ENCODE data around the gene UBC.
A peak's percentile ranks its signal among the peaks of the same experiment; 100 is the strongest.

The UBC gene

DNA sequence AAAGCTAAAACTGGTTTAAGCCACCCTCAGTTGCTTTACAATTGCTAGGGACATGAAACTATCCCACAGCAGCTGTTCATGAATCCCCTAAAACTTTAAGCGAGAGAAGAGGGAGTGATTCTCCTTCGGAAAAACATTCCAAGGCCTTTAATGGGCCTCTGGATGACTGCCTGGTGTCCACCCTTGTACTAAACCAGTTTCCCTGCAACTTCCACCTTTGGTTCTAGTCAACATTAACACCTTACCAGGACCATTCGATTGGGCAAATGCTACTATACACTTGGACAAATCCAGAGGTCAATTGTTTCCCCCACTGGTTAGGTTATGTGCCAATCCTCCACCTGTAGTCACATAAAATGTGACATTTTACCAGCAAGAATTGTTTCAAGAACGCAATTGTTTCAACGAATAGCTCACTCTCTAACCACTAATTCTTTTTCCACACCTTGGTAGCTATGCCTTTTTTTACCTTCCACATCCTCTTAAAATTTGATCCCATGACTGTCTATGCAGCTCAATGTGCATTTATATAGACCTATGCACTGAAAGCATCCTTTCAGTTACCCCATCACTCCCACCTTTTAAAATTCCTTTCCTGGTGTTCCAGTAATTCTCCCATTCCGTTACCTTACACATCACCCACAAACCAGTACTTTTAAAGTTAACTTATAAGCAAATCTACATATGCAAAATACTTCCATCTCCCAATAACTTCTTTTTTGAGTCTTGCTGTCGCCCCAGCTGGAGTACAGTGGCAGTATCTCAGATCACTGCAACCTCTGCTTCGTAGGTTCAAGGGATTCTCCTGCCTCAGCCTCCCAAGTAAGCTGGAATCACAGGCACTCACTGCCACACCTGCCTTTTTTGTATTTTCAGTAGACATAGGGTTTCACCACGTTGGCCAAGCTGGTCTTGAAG is 3.6 kb downstream of the UBC start (continued):
- TF ChIP-seq, protein P1, sequence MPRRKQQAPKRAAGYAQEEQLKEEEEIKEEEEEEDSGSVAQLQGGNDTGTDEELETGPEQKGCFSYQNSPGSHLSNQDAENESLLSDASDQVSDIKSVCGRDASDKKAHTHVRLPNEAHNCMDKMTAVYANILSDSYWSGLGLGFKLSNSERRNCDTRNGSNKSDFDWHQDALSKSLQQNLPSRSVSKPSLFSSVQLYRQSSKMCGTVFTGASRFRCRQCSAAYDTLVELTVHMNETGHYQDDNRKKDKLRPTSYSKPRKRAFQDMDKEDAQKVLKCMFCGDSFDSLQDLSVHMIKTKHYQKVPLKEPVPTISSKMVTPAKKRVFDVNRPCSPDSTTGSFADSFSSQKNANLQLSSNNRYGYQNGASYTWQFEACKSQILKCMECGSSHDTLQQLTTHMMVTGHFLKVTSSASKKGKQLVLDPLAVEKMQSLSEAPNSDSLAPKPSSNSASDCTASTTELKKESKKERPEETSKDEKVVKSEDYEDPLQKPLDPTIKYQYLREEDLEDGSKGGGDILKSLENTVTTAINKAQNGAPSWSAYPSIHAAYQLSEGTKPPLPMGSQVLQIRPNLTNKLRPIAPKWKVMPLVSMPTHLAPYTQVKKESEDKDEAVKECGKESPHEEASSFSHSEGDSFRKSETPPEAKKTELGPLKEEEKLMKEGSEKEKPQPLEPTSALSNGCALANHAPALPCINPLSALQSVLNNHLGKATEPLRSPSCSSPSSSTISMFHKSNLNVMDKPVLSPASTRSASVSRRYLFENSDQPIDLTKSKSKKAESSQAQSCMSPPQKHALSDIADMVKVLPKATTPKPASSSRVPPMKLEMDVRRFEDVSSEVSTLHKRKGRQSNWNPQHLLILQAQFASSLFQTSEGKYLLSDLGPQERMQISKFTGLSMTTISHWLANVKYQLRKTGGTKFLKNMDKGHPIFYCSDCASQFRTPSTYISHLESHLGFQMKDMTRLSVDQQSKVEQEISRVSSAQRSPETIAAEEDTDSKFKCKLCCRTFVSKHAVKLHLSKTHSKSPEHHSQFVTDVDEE (CRISPR knock-in tag; IDR thresholded peaks at IDR 0.05), result no peak
- no peak for TF ChIP-seq BACH2 (CRISPR knock-in tag; IDR thresholded peaks at IDR 0.05; ENCODE audit: borderline replicate concordance)

DNA sequence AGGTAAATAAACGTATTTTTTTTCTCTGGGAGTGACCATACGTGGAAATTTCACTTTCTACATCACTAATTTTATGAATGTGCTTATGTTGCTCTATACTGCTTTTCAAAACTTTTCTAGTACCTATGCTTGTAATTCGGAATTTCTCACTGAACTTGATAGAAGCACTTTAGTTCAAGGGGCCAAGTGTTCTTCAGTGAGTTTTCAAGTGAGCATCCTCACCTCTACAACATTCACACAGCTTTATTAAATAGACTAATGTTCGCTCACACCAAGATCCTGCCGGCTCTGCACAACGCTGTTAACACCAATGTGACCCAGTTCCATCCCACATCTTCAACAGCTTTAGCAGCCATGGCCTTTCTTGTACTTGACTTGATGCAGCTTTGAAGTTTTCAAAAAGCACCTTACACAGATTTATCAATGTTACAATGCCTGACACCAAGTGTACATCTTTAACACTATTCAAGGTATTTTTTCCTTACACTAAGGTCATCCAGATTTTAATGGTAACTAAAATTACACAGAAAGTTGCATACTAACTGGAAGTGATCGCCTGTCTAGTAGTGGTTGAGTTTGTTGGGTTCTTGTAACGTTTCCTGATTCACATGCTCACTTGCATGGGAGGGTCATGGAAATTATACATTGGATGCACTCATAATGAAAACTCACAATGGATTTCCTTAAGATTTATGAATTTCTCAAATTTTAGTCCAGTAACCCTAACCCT is 4.5 kb downstream of the UBC start:
- ATAC-seq, result peak; percentile 8
- TF ChIP-seq ZFP30 (CRISPR knock-in tag; IDR thresholded peaks at IDR 0.05) (no peak; the same call in 1 of the 2 replicates), OSR1 (CRISPR knock-in tag; IDR thresholded peaks at IDR 0.05) (no peak), ZFP3 (CRISPR knock-in tag; IDR thresholded peaks at IDR 0.05) (no peak), ZNF70 (CRISPR knock-in tag; IDR thresholded peaks at IDR 0.05) (no peak), CSDC2 (CRISPR knock-in tag; IDR thresholded peaks at IDR 0.05) (no peak), SNAI2 (CRISPR knock-in tag; IDR thresholded peaks at IDR 0.05) (no peak), ZNF8 (CRISPR knock-in tag; IDR thresholded peaks at IDR 0.05) (peak; percentile 19), ARNTL (CRISPR knock-in tag; IDR thresholded peaks at IDR 0.05; ENCODE audit: borderline replicate concordance, low read depth) (peak; percentile 55; the same call in 1 of the 2 replicates), ZC3H10 (CRISPR knock-in tag; IDR thresholded peaks at IDR 0.05) (peak; percentile 45; the same call in 1 of the 2 replicates), GLIS3 (CRISPR knock-in tag; IDR thresholded peaks at IDR 0.05) (no peak; the same call in 1 of the 2 replicates), BACH2 (CRISPR knock-in tag; IDR thresholded peaks at IDR 0.05; ENCODE audit: borderline replicate concordance) (no peak), PPARA (CRISPR knock-in tag; IDR thresholded peaks at IDR 0.05; ENCODE audit: borderline replicate concordance) (no peak), ESRRG (CRISPR knock-in tag; IDR thresholded peaks at IDR 0.05) (no peak; the same call in 1 of the 2 replicates), ZNF565 (CRISPR knock-in tag; conservative IDR thresholded peaks at IDR 0.05; ENCODE audit: low read depth) (no peak), TOX (CRISPR knock-in tag; IDR thresholded peaks at IDR 0.05; ENCODE audit: borderline replicate concordance) (0 out of 2 replicates have a peak, but pooled peaks have one; percentile 40), RARB (CRISPR knock-in tag; IDR thresholded peaks at IDR 0.05) (peak; percentile 74; the same call in 1 of the 2 replicates), TCF4 (CRISPR knock-in tag; IDR thresholded peaks at IDR 0.05; ENCODE audit: borderline replicate concordance) (no peak), ISL1 (CRISPR knock-in tag; IDR thresholded peaks at IDR 0.05) (no peak)
- TF ChIP-seq, protein P2, sequence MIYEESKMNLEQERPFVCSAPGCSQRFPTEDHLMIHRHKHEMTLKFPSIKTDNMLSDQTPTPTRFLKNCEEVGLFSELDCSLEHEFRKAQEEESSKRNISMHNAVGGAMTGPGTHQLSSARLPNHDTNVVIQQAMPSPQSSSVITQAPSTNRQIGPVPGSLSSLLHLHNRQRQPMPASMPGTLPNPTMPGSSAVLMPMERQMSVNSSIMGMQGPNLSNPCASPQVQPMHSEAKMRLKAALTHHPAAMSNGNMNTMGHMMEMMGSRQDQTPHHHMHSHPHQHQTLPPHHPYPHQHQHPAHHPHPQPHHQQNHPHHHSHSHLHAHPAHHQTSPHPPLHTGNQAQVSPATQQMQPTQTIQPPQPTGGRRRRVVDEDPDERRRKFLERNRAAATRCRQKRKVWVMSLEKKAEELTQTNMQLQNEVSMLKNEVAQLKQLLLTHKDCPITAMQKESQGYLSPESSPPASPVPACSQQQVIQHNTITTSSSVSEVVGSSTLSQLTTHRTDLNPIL (CRISPR knock-in tag; IDR thresholded peaks at IDR 0.05; ENCODE audit: low read depth), result no peak; the same call in 1 of the 2 replicates
- TF ChIP-seq, protein P3, sequence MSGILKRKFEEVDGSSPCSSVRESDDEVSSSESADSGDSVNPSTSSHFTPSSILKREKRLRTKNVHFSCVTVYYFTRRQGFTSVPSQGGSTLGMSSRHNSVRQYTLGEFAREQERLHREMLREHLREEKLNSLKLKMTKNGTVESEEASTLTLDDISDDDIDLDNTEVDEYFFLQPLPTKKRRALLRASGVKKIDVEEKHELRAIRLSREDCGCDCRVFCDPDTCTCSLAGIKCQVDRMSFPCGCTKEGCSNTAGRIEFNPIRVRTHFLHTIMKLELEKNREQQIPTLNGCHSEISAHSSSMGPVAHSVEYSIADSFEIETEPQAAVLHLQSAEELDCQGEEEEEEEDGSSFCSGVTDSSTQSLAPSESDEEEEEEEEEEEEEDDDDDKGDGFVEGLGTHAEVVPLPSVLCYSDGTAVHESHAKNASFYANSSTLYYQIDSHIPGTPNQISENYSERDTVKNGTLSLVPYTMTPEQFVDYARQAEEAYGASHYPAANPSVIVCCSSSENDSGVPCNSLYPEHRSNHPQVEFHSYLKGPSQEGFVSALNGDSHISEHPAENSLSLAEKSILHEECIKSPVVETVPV (CRISPR knock-in tag; IDR thresholded peaks at IDR 0.05), result peak; percentile 54; the same call in 1 of the 2 replicates
- TF ChIP-seq, protein P4, sequence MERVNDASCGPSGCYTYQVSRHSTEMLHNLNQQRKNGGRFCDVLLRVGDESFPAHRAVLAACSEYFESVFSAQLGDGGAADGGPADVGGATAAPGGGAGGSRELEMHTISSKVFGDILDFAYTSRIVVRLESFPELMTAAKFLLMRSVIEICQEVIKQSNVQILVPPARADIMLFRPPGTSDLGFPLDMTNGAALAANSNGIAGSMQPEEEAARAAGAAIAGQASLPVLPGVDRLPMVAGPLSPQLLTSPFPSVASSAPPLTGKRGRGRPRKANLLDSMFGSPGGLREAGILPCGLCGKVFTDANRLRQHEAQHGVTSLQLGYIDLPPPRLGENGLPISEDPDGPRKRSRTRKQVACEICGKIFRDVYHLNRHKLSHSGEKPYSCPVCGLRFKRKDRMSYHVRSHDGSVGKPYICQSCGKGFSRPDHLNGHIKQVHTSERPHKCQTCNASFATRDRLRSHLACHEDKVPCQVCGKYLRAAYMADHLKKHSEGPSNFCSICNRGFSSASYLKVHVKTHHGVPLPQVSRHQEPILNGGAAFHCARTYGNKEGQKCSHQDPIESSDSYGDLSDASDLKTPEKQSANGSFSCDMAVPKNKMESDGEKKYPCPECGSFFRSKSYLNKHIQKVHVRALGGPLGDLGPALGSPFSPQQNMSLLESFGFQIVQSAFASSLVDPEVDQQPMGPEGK (CRISPR knock-in tag; IDR thresholded peaks at IDR 0.05; ENCODE audit: borderline replicate concordance), result no peak
- TF ChIP-seq, protein P5, sequence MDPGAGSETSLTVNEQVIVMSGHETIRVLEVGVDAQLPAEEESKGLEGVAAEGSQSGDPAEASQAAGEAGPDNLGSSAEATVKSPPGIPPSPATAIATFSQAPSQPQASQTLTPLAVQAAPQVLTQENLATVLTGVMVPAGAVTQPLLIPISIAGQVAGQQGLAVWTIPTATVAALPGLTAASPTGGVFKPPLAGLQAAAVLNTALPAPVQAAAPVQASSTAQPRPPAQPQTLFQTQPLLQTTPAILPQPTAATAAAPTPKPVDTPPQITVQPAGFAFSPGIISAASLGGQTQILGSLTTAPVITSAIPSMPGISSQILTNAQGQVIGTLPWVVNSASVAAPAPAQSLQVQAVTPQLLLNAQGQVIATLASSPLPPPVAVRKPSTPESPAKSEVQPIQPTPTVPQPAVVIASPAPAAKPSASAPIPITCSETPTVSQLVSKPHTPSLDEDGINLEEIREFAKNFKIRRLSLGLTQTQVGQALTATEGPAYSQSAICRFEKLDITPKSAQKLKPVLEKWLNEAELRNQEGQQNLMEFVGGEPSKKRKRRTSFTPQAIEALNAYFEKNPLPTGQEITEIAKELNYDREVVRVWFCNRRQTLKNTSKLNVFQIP (CRISPR knock-in tag; IDR thresholded peaks at IDR 0.05; ENCODE audit: borderline replicate concordance, low read depth), result 0 out of 2 replicates have a peak, but pooled peaks have one; percentile 10
- TF ChIP-seq, protein P1 (CRISPR knock-in tag; IDR thresholded peaks at IDR 0.05), result no peak

Measured in SK-N-SH treated with all-trans-retinoic acid at 6 μM for 48 hours (cell line).